Measurements from ENCODE around the gene LAMA2. TPM values are rescaled to one million over a fixed set of nuclear protein-coding genes. Genes with fewer than 3 reads are reported as not detected.

LAMA2 gene
- polyA plus RNA-seq, 1 donor from 2014 or later = 2.5 TPM

GRCh38 chr6:129183681-129184301 lies 300.9 kb downstream of the LAMA2 start:
- no peaks in the 10 kb centered on the region for H3K9me2 ChIP-seq (ENCODE audit: insufficient read depth, low read length)
- no peak overlapping the region for H3K27ac ChIP-seq (ENCODE audit: low read length)
- H3K9ac ChIP-seq (ENCODE audit: low read length) = no peak overlapping the region
- H3K9me3 ChIP-seq (ENCODE audit: low read length) = no peaks in the 10 kb centered on the region
- no peak overlapping the region for H3K4me2 ChIP-seq (ENCODE audit: low read length)
- H3K79me2 ChIP-seq (replicated peaks; ENCODE audit: insufficient read depth, low read length) = no peaks in the 10 kb centered on the region
- no peak overlapping the region for H3K4me3 ChIP-seq (ENCODE audit: low read length)
- TF ChIP-seq EP300 (conservative IDR thresholded peaks at IDR 0.05; ENCODE audit: poor library complexity, severe bottlenecking) = no peak
- TF ChIP-seq POLR2AphosphoS5 (IDR thresholded peaks at IDR 0.05) = no peak
- TF ChIP-seq, protein P1, sequence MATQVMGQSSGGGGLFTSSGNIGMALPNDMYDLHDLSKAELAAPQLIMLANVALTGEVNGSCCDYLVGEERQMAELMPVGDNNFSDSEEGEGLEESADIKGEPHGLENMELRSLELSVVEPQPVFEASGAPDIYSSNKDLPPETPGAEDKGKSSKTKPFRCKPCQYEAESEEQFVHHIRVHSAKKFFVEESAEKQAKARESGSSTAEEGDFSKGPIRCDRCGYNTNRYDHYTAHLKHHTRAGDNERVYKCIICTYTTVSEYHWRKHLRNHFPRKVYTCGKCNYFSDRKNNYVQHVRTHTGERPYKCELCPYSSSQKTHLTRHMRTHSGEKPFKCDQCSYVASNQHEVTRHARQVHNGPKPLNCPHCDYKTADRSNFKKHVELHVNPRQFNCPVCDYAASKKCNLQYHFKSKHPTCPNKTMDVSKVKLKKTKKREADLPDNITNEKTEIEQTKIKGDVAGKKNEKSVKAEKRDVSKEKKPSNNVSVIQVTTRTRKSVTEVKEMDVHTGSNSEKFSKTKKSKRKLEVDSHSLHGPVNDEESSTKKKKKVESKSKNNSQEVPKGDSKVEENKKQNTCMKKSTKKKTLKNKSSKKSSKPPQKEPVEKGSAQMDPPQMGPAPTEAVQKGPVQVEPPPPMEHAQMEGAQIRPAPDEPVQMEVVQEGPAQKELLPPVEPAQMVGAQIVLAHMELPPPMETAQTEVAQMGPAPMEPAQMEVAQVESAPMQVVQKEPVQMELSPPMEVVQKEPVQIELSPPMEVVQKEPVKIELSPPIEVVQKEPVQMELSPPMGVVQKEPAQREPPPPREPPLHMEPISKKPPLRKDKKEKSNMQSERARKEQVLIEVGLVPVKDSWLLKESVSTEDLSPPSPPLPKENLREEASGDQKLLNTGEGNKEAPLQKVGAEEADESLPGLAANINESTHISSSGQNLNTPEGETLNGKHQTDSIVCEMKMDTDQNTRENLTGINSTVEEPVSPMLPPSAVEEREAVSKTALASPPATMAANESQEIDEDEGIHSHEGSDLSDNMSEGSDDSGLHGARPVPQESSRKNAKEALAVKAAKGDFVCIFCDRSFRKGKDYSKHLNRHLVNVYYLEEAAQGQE (IDR thresholded peaks at IDR 0.05; ENCODE audit: borderline replicate concordance) = no peak
- no peak for TF ChIP-seq MXI1 (conservative IDR thresholded peaks at IDR 0.05; ENCODE audit: poor library complexity, severe bottlenecking)
- TF ChIP-seq SMC3 (conservative IDR thresholded peaks at IDR 0.05; ENCODE audit: poor library complexity) = no peak
- no peak for TF ChIP-seq RAD21 (conservative IDR thresholded peaks at IDR 0.05)
- no peak for TF ChIP-seq EZH2 (IDR thresholded peaks at IDR 0.05; ENCODE audit: borderline replicate concordance, insufficient read depth, low read length, poor library complexity, severe bottlenecking)
- no peak for TF ChIP-seq TAF1 (IDR thresholded peaks at IDR 0.05; ENCODE audit: low read depth)
- TF ChIP-seq CTCF (IDR thresholded peaks at IDR 0.05; ENCODE audit: poor library complexity, severe bottlenecking) = no peak
- no peaks in the 10 kb centered on the region for H3K27me3 ChIP-seq (ENCODE audit: insufficient read depth, low read depth, low read length)
- H2AFZ ChIP-seq (ENCODE audit: low read depth, low read length) = no peak overlapping the region
- H3F3A ChIP-seq (ENCODE audit: insufficient read depth, low read length, poor library complexity, severe bottlenecking) = no peaks in the 10 kb centered on the region
- H4K20me1 ChIP-seq (ENCODE audit: insufficient read depth) = no peaks in the 10 kb centered on the region
- no peaks in the 10 kb centered on the region for H3K36me3 ChIP-seq (ENCODE audit: insufficient read depth, low read length)

GRCh38 chr6:129184324-129184723 lies 301.4 kb downstream of the LAMA2 start:
- Histone ChIP-seq H3K9me2 (ENCODE audit: insufficient read depth, low read length) (no peaks in the 10 kb centered on the region), H3K36me3 (ENCODE audit: insufficient read depth, low read length) (no peaks in the 10 kb centered on the region), H3K4me2 (ENCODE audit: low read length) (no peak overlapping the region), H2AFZ (ENCODE audit: low read depth, low read length) (no peak overlapping the region), H3F3A (ENCODE audit: insufficient read depth, low read length, poor library complexity, severe bottlenecking) (no peaks in the 10 kb centered on the region), H3K27ac (ENCODE audit: low read length) (no peak overlapping the region), H3K9me3 (ENCODE audit: low read length) (no peaks in the 10 kb centered on the region), H3K9ac (ENCODE audit: low read length) (no peak overlapping the region), H3K79me2 (replicated peaks; ENCODE audit: insufficient read depth, low read length) (no peaks in the 10 kb centered on the region), H4K20me1 (ENCODE audit: insufficient read depth) (no peaks in the 10 kb centered on the region), H3K27me3 (ENCODE audit: insufficient read depth, low read depth, low read length) (no peaks in the 10 kb centered on the region), H3K4me3 (ENCODE audit: low read length) (no peak overlapping the region)
- no peak for TF ChIP-seq MXI1 (conservative IDR thresholded peaks at IDR 0.05; ENCODE audit: poor library complexity, severe bottlenecking)
- no peak for TF ChIP-seq CTCF (IDR thresholded peaks at IDR 0.05; ENCODE audit: poor library complexity, severe bottlenecking)
- TF ChIP-seq EP300 (conservative IDR thresholded peaks at IDR 0.05; ENCODE audit: poor library complexity, severe bottlenecking) = no peak
- TF ChIP-seq RAD21 (conservative IDR thresholded peaks at IDR 0.05) = no peak
- TF ChIP-seq EZH2 (IDR thresholded peaks at IDR 0.05; ENCODE audit: borderline replicate concordance, insufficient read depth, low read length, poor library complexity, severe bottlenecking) = no peak
- TF ChIP-seq TAF1 (IDR thresholded peaks at IDR 0.05; ENCODE audit: low read depth) = no peak
